K562 (cell line): ENCODE measurements around the gene C11orf58. TPM values are rescaled to one million over a fixed set of nuclear protein-coding genes. Genes with fewer than 3 reads are reported as not detected.

Experiments
- ATAC-seq: fragments of 200-7000 bp; cut with Tn5 transposase; 3 replicates; pipeline ENCODE4 v1.9.1; 2020; ENCODE audit warnings: moderate library complexity
- BruUV-seq: library from RNA; stranded (reverse); fragments of 400-500 nt; replicated peaks from 2 replicates; lab custom pipeline; 2021; lab: Mats Ljungman, UMichigan
- CTCF ChIA-PET: fragments of 300-600 bp; formaldehyde crosslinking; extraction: SDS; loops from one replicate; lab custom pipeline; 2021; ENCODE audit warnings: low intra/inter-chr PET ratio; lab: Yijun Ruan, JAX
- POLR2A ChIA-PET: fragments of 300-600, 350-650 bp; sonication (Branson Sonifier 250); formaldehyde crosslinking; extraction: SDS; loops from one replicate; lab custom pipeline; 2021; ENCODE audit warnings: antibody characterized with exemption, inconsistent platforms; lab: Yijun Ruan, JAX
- DNase-seq, 4 experiments: peaks; one replicate each; pipeline versions ENCODE4 v3.0.0 to v3.0.0-alpha.2; 2011 to 2018; ENCODE audit warnings: low spot score in 3 of 4, mixed read lengths in 3 of 4; ENCODE audit errors: extremely low read depth in 1 of 4
- FAIRE-seq: peaks from 2 replicates; lab custom pipeline; 2011; peaks lifted over from hg19 to GRCh38; lab: Jason Lieb, UNC
- H2AFZ ChIP-seq: 2 replicates; pipeline ENCODE4 v1.6.0; 2011; ENCODE audit warnings: low read depth, low read length, control low read depth, inconsistent platforms
- H3K27ac ChIP-seq: fragments of 200-600 bp; 3 replicates; pipeline ENCODE4 v1.8.0; 2011; ENCODE audit warnings: low read depth, mild to moderate bottlenecking, control low read depth, inconsistent platforms, low read length, moderate library complexity, mixed read lengths; ENCODE audit errors: extremely low read depth
- H3K27me3 ChIP-seq, 2 experiments: fragments of 300-600 bp in 1 of 2; 2 replicates in 1 of 2; 3 replicates in 1 of 2; pipeline versions ENCODE4 v1.6.0 to v1.8.0; 2011; ENCODE audit warnings: inconsistent platforms in 2 of 2, low read length in 2 of 2, mild to moderate bottlenecking in 1 of 2, mixed read lengths in 1 of 2, moderate library complexity in 1 of 2; ENCODE audit not compliant: control insufficient read depth in 2 of 2, insufficient read depth in 2 of 2
- H3K36me3 ChIP-seq: fragments of 300-600 bp; 3 replicates; pipeline ENCODE4 v1.8.0; 2011; ENCODE audit warnings: mild to moderate bottlenecking, low read length, inconsistent platforms; ENCODE audit not compliant: control insufficient read depth, insufficient read depth
- H3K4me1 ChIP-seq, 2 experiments: fragments of 200-600 bp in 1 of 2; replicated peaks in 1 of 2; 2 replicates in 1 of 2; 3 replicates in 1 of 2; pipeline versions ENCODE4 v1.5.1 to v1.8.0; 2011; ENCODE audit warnings: inconsistent platforms in 2 of 2, low read length in 2 of 2, mild to moderate bottlenecking in 1 of 2, mixed read lengths in 1 of 2, moderate library complexity in 1 of 2; ENCODE audit not compliant: control insufficient read depth in 2 of 2, insufficient read depth in 2 of 2
- H3K4me2 ChIP-seq: 2 replicates; pipeline ENCODE4 v1.6.1; 2011; ENCODE audit warnings: low read length, control low read depth, inconsistent platforms, mixed read lengths; ENCODE audit not compliant: insufficient read depth
- H3K4me3 ChIP-seq: fragments of 200-600 bp; sonication (generic), shearing (Covaris generic); 2 replicates; pipeline ENCODE4 v1.5.1; 2016; ENCODE audit warnings: control low read depth, inconsistent platforms
- H3K79me2 ChIP-seq: fragments of 200-600 bp; 3 replicates; pipeline ENCODE4 v1.8.0; 2011; ENCODE audit warnings: low read length, inconsistent platforms; ENCODE audit not compliant: control insufficient read depth, insufficient read depth
- H3K9ac ChIP-seq, 2 experiments: 2 replicates each; pipeline versions ENCODE4 v1.6.0 to v1.6.1; 2011; ENCODE audit warnings: low read depth in 2 of 2, low read length in 2 of 2, control low read depth in 1 of 2, inconsistent platforms in 1 of 2, mild to moderate bottlenecking in 1 of 2, mixed read lengths in 1 of 2; ENCODE audit not compliant: insufficient read depth in 1 of 2
- H3K9me1 ChIP-seq: one replicate; pipeline ENCODE4 v1.6.0; 2011; ENCODE audit warnings: inconsistent platforms, mild to moderate bottlenecking, low read length, moderate library complexity; ENCODE audit not compliant: control insufficient read depth, insufficient read depth
- H3K9me3 ChIP-seq: replicated peaks from 2 replicates; pipeline ENCODE4 v1.5.1; 2011; ENCODE audit warnings: low read depth, low read length, inconsistent platforms; ENCODE audit not compliant: control insufficient read depth, insufficient read depth
- H4K20me1 ChIP-seq: replicated peaks from 2 replicates; pipeline ENCODE4 v1.6.1; 2011; ENCODE audit warnings: low read length, inconsistent platforms, mixed read lengths; ENCODE audit not compliant: control insufficient read depth, insufficient read depth
- ASH1L ChIP-seq: fragments of 450-650 bp; IDR thresholded peaks from 2 replicates; pipeline ENCODE4 v1.6.1; 2018; ENCODE audit warnings: borderline replicate concordance, mild to moderate bottlenecking, low read depth; ENCODE audit not compliant: partially characterized antibody
- C11orf30 ChIP-seq: fragments of 450-650 bp; IDR thresholded peaks from 2 replicates; pipeline ENCODE4 v1.6.1; 2016; ENCODE audit warnings: low read depth, mild to moderate bottlenecking
- CBX5 ChIP-seq: IDR thresholded peaks from 2 replicates; pipeline ENCODE4 v1.6.1; 2014; ENCODE audit warnings: low read depth, borderline replicate concordance
- CGGBP1 ChIP-seq: fragments of 250-450 bp; sonication (Bioruptor Pico); IDR thresholded peaks from 2 replicates; pipeline ENCODE4 v1.9.0; 2021; ENCODE audit warnings: mild to moderate bottlenecking
- CTBP1 ChIP-seq: fragments of 450-650 bp; IDR thresholded peaks from 2 replicates; pipeline ENCODE4 v1.6.1; 2016; ENCODE audit warnings: borderline replicate concordance
- ERF ChIP-seq: fragments of 450-650 bp; formaldehyde crosslinking; IDR thresholded peaks from 2 replicates; pipeline ENCODE4 v1.4.0; 2020; ENCODE audit warnings: mild to moderate bottlenecking, mixed read lengths
- HCFC1 ChIP-seq: IDR thresholded peaks from 2 replicates; pipeline ENCODE4 v1.6.1; 2012; ENCODE audit warnings: low read depth, low read length, improper control_type of control experiment
- IFI16 ChIP-seq: fragments of 250-450 bp; sonication (Bioruptor Pico); IDR thresholded peaks from 2 replicates; pipeline ENCODE4 v2.1.2; 2022; ENCODE audit warnings: mild to moderate bottlenecking, inconsistent platforms
- JUNB ChIP-seq: fragments of 450-650 bp; formaldehyde crosslinking; conservative IDR thresholded peaks from 2 replicates; pipeline ENCODE4 v1.4.0; 2020; ENCODE audit warnings: mild to moderate bottlenecking
- NFIC ChIP-seq: fragments of 450-650 bp; IDR thresholded peaks from 2 replicates; pipeline ENCODE4 v1.6.1; 2017; ENCODE audit warnings: mild to moderate bottlenecking, inconsistent platforms
- U2AF2 ChIP-seq: fragments of 200-400 bp; formaldehyde crosslinking; optimal IDR thresholded peaks from 2 replicates; pipeline ENCODE3; 2017; ENCODE audit warnings: low read depth, mild to moderate bottlenecking, low read length
- ZBTB17 ChIP-seq: fragments of 450-650 bp; formaldehyde crosslinking; IDR thresholded peaks from 2 replicates; pipeline ENCODE4 v1.4.0; 2020; ENCODE audit warnings: mild to moderate bottlenecking
- ZNF134 ChIP-seq: fragments of 250-450 bp; sonication (Bioruptor Pico); conservative IDR thresholded peaks from 2 replicates; pipeline ENCODE4 v1.4.0; 2020
- ZNF395 ChIP-seq: fragments of 200-800 bp; sonication (Bioruptor generic); IDR thresholded peaks from 2 replicates; pipeline ENCODE4 v1.6.1; 2017; ENCODE audit warnings: missing genetic modification characterization, missing compliant biosample characterization
- ZNF589 ChIP-seq: fragments of 200-800 bp; sonication (Bioruptor generic); IDR thresholded peaks from 2 replicates; pipeline ENCODE4 v1.6.1; 2016; ENCODE audit warnings: low read depth, missing genetic modification characterization, missing compliant biosample characterization
- ZNF668 ChIP-seq: fragments of 250-450 bp; sonication (Bioruptor Pico); IDR thresholded peaks from 2 replicates; pipeline ENCODE4 v1.8.0; 2022; ENCODE audit warnings: mild to moderate bottlenecking, inconsistent platforms
- WGBS: fragments of 100-300 bp; shearing (Covaris generic); methylation state at CpG from one replicate; pipeline ENCODE4 v1.1.6; 2016; ENCODE audit warnings: low coverage, mixed read lengths; ENCODE audit not compliant: insufficient coverage; ENCODE audit errors: missing lambda C conversion rate; 5-methylcytosine and 5-hydroxymethylcytosine counted together
- in situ Hi-C: fragments of 300-500 bp; cut with MboI; formaldehyde crosslinking; loops from 4 replicates; pipeline ENCODE4 v1.15.0; 2018; ENCODE audit warnings: inconsistent platforms, mixed read lengths
- intact Hi-C: fragments of 100-400 bp; cut with micrococcal nuclease; formaldehyde crosslinking; loops from 2 replicates; pipeline ENCODE4 v1.14.2; 2022
- polyA plus RNA-seq, 8 experiments: library from polyadenylated mRNA; depleted of rRNA in 4 of 8; stranded (reverse) in 5 of 8; unstranded in 3 of 8; fragments of >200 nt; fragmentation: Nextera tagmentation in 2 of 8; fragmentation: Illumina TruSeq in 1 of 8; extraction: Ambion mirVana in 2 of 8; extraction: Trizol in 1 of 8; gene quantifications; 2 replicates each; pipeline versions ENCODE4 v1.2.1 to v1.2.3, GENCODE V29; 2011 to 2014; ENCODE audit warnings: inconsistent platforms in 1 of 8, missing spikeins in 1 of 8
- total RNA-seq, 7 experiments: library from RNA; depleted of rRNA in 6 of 7; stranded (reverse); fragments of >200 nt in 6 of 7; fragmentation: Illumina TruSeq in 2 of 7; extraction: Trizol in 2 of 7; gene quantifications; 2 replicates each; pipeline versions ENCODE4 v1.2.1 to v1.2.3, GENCODE V29; 2011 to 2021; ENCODE audit warnings: low replicate concordance in 1 of 7

C11orf58 gene
- total and polyA plus RNA-seq, 9 of the 15 experiments (the other 6 are each of a cell fraction or from before 2014, with no cell fraction given) = 104 to 421 (median 247) TPM

- H3K9me1 ChIP-seq = no peaks in the 10 kb centered on the region
- ATAC-seq = no peak
- H3K4me1 ChIP-seq = peaks cover 4 to 6% of the 10 kb centered on the region in 2 experiments; a peak in 3 of 5 replicates
- no peak overlapping the region for H3K4me2 ChIP-seq
- ChIA-PET POLR2A (no interaction called here), CTCF (no interaction called here)
- H3K79me2 ChIP-seq = peaks cover 61% of the 10 kb centered on the region
- no peaks in the 10 kb centered on the region for H3K27me3 ChIP-seq
- H3K27ac ChIP-seq = no peak overlapping the region
- no peak overlapping the region for H3K9ac ChIP-seq
- no peak for TF ChIP-seq CTBP1
- TF ChIP-seq NFIC = 0 out of 2 replicates have a peak, but pooled peaks have one; percentile 7
- TF ChIP-seq U2AF2 = no peak
- peaks cover 3% of the 10 kb centered on the region; the same call in 1 of the 2 replicates for H4K20me1 ChIP-seq
- H3K4me3 ChIP-seq = no peak overlapping the region
- DNase-seq = no peak
- no peak overlapping the region for H2AFZ ChIP-seq
- FAIRE-seq = no peak
- intact Hi-C loops = no loop called here
- in situ Hi-C loops = no loop called here
- 65% methylated on average over 2 of the region's 2 CpGs for WGBS
- peaks cover 92% of the 10 kb centered on the region for H3K36me3 ChIP-seq
- BruUV-seq = no TSS peak
- no peaks in the 10 kb centered on the region for H3K9me3 ChIP-seq
These were observed 7.6 kb downstream of the C11orf58 start for GRCh38 chr11:16745950-16746605.

GRCh38 chr11:16749092-16749491 is 10.6 kb downstream of the C11orf58 start:
- no peaks in the 10 kb centered on the region for H3K27me3 ChIP-seq
- H2AFZ ChIP-seq = no peak overlapping the region
- POLR2A ChIA-PET = interaction anchor here (1.3 to 3.7 kb wide), 2 partner anchors 9 to 14 kb away, joined by 4 to 27 read pairs; partner anchors contain the start of gene C11orf58
- peaks cover 3% of the 10 kb centered on the region; the same call in 1 of the 2 replicates for H4K20me1 ChIP-seq
- CTCF ChIA-PET = no interaction called here
- H3K4me2 ChIP-seq = no peak overlapping the region
- ATAC-seq (no peak), FAIRE-seq (no peak), DNase-seq (no peak)
- H3K9ac ChIP-seq = no peak overlapping the region
- H3K79me2 ChIP-seq = peaks cover 31% of the 10 kb centered on the region
- H3K9me3 ChIP-seq = no peaks in the 10 kb centered on the region
- no peak overlapping the region for H3K4me3 ChIP-seq
- in situ Hi-C loops (no loop called here), intact Hi-C loops (no loop called here)
- no TSS peak for BruUV-seq
- H3K27ac ChIP-seq = no peak overlapping the region
- H3K9me1 ChIP-seq = no peaks in the 10 kb centered on the region
- 94% methylated on average over 1 of the region's 1 CpG for WGBS
- no peaks in the 10 kb centered on the region; a peak in 1 of 5 replicates for H3K4me1 ChIP-seq
- peaks cover 99% of the 10 kb centered on the region for H3K36me3 ChIP-seq
- TF ChIP-seq IFI16 (CRISPR knock-in tag) (no peak), ASH1L (no peak), ZBTB17 (no peak), ZNF589 (CRISPR knock-in tag) (no peak), CGGBP1 (no peak), CBX5 (no peak), HCFC1 (no peak), ERF (CRISPR knock-in tag) (no peak), C11orf30 (peak; percentile 66; the same call in 1 of the 2 replicates), ZNF134 (CRISPR knock-in tag) (no peak), ZNF668 (CRISPR knock-in tag) (no peak), JUNB (CRISPR knock-in tag) (no peak), ZNF395 (no peak)
